UCSD-AML1 (cell line): ENCODE results near the gene PTPRN2.

Experiments
- DNase-seq: peaks from one replicate; lab custom pipeline; 2025; ENCODE audit not compliant: unreplicated experiment; lab: John Stamatoyannopoulos, UW

The PTPRN2 gene

DNA sequence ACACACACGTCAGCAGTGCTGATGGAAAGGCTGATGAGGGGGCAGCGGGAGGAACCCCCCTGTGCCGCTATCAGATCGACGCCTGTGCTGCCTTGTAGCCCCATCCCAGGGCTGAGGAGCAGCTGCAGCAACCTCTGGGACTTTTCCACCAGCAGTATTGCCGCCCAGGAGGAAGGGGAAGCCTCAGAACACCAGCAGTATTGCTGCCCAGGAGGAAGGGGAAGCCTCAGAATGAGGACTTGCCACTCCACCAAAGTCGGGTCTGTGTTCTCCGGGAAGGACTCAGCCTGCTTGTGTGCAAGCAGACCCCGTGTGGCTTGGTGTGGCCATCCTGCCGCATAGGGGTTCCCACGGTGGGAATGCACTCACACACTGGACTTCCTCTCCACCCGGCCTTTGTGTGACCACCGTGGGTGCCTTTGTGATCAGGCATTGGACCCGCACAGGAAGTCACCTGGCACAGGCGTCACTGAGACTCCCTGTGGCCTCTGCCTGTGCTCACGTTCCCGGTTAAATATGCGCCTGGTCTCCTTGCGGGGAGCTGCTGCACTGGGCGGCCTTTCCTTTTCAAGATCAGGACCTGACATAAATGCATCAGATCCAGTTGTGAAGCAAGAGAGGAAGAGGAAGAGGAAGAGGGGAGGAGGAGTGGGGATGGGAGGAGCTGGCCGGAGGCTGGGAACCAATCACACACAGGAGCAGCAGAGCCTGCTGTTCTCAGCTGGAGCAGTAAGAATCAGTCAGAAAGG is 1002.3 kb downstream of the PTPRN2 start:
- peak; percentile 57 for DNase-seq

DNA sequence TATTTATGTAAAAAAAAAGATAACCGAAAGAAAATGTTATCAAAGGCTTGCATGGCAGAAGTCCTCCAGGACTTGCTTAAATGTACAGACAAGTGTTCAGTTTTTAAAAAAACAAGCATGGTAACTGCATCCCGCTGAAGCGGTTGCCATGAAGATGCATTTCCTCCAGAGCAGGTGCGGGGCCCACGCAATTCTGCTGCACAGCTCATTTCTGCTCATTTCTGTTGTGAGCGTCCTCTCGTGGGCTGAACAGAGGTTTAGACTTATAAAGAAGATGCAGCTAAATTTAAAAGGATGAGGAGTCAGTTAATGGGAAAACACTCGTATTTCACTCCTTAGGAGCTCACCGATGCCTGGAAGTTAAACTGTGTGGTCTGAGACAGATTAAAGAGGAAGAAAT is 1003.2 kb downstream of the PTPRN2 start:
- DNase-seq: no peak

DNA sequence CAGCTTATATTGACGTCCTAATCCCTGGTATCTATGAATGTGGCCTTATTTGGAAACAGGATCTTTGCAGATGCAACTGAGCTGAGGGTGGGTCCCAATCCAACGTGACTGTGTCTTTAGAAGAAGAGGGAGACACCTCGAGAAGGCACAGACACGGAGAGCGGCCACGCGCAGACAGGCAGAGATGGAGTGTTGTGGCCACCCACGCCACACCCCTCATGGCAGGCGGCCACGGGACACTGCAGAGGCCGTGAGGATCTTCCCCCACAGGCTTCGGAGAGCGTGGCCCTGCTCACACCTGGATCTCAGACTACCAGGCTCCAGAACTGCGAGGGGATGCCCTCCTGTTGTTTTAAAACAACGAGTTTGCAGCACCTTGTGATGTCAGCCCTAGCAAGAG is 1005.9 kb downstream of the PTPRN2 start:
- DNase-seq: no peak

DNA sequence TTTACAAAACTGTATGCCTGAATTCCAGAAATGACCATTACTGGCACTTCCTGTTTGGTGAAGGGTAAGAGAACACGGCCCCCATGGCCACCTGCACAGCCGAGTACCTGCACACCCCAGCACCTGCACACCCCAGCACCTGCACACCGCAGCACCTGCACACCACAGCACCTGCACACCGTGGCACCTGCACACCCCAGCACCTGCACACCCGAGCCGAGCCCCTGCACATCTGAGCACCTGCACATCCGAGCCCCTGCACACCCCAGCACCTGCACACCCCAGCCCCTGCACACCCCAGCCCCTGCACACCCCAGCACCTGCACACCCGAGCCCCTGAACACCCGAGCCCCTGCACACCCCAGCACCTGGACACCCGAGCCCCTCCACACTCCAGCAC is 1007.3 kb downstream of the PTPRN2 start:
- no peak for DNase-seq

DNA sequence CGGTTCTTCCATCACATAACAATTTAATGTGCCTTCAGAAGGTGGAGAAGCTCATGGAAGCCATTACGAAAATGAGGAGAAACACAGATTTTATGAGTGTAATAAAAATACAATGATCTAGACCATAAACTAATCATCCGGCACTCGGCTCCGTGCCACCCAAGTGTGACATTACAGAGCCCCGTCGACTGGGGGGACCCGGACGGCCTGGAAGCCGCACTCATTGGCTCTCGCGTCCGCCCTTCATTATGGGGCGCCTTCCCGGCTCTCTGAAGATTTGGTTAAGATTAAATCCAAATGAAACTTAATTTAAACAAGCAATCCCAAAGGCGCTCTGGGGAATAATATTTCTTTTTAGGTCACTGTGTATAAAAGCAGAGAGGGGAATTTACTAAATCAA is 1008.2 kb downstream of the PTPRN2 start:
- DNase-seq: no peak

DNA sequence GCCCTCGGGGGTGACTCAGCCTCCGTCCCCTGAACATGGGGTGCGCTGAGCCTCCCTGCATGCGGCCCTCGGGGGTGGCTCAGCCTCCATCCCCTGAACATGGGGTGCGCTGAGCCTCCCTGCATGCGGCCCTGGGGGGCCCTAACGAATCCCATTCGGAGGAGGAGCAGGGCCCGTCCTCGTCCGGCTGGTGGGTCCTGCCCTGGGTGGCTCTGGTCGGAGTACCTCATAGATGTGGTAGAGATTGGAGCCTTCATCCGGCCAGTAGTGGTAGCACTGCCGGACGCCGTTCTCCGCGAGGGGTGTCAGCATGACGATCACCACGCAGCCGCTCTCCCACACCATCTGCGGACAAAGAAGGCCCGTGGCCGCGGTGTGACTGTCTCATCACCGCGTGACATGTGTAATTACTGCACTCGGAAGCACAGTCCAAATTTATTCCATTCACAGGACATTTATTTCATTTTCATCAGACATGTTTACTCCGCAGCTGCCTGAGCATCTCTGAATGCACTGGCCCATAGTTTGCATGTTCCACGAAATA is 1009.8 kb downstream of the PTPRN2 start:
- no peak for DNase-seq

DNA sequence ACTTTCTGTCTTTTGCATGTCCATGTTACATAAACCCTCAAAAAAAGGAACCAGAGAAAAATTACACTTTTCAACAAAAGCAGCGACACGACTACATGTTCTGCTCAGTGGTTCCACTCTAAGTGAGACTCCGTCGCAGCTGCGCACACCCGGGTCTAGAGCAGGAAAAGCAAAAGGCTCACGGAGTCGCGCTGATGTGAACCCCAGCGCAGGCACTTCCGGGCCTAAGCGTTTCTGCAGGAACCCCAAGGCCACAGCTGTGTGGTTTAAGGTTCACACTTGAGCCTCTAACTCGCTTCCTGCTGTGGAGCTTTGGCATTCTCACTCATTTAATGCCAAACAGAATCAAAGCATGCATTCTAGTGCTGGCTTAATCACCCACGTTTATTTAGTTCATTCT is 1010.6 kb downstream of the PTPRN2 start:
- peak; percentile 17 for DNase-seq

DNA sequence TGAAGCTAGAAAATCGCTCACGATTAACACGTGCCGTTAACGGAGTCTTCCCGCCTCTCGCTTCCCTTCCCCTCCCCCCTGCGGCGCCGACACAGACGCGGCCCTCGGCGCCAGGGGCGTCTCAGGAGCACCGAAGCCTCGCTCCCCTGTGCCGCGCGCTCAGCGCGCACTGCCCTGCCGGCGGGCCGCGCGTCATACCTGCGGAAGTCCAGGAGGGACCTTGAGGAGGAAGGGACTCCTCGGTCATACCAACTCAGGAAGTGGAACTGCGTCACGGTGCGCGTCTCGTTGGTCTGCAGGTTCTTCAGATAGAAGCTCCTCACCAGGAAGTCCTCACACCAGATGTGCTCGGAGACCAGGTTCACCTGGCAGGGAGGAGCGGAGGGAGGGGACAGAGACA is 1011.2 kb downstream of the PTPRN2 start:
- no peak for DNase-seq

DNA sequence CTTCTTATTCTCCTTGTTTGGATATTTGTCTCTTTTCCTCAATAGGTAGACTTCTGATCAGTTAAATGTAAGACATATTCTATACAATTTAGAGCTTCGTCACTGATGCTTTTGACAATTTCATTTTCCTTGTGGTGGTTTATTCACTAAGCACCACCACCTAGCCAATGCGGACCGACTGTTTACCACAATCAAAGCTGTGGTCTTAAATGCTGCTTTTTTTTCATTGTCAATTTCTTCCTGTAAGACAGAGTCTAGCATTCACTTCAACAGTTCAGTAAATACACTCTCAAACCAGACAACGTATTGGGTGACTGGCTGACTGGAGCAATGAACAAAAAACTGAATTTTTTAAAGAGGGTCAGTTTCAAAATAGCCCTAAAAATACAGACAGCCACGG is 1011.8 kb downstream of the PTPRN2 start:
- no peak for DNase-seq

DNA sequence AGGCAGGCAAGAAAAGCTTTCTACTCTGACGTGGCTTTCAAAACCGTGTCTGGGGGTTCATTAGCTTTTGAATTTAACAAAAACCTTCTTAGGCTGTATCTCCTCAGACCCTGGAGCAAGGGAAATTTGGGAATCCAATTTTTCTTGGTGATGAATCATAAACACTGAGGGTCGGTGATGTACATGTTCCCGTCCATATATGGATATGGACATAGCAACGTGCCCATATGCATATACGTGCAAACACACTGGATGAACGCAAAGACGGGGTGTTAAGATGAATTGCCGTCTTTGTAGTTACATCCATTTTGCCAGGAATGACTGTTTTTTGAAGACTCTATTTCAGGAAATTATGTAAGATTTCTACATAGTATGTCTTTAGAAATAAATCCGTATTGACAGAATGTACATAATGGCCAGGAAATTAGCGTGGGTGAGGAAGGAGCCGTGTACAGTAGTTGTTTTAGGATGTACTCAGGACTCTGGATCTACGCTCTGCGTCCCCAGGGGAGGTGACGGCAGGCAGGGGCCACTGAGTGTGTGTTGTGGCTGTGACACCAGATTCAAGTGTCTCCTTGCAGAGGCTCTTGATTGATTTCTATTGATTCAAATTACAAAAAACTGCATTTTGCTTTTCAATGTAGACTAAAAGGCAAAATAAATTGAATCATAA is 1012.6 kb downstream of the PTPRN2 start:
- no peak for DNase-seq

DNA sequence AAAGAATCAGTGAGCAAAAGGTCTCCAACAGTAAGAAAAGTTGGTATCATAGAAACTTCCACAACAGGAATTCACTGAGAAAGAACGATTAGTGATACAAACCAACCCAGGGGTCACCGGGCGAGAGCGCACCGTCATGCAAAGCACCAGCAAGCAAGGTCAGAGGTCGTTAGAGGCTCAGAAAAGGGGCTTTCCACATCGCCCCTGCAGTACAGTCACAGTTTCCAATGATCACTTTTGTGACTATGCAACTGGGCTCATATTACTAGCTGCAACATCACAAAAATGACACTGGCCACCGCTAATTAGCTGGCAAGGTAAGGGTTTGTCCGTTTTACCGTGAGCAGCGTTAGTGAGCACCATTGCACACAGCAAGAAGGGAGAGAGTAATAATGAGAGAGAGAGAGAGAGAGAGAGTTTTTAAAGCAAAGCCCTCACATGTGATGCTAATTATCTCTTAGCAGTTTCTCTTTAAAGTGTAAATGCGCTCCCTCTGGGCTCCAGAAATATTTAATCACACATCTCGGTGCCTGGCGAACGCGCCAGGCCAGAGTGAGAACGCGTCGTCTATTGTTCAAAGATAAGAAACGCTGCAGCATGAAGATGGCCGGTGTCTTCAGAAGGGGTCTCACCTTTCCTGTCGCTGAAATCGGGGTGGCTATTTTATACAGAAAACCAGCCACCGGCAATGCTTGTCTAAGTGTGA is 1013.4 kb downstream of the PTPRN2 start:
- no peak for DNase-seq

DNA sequence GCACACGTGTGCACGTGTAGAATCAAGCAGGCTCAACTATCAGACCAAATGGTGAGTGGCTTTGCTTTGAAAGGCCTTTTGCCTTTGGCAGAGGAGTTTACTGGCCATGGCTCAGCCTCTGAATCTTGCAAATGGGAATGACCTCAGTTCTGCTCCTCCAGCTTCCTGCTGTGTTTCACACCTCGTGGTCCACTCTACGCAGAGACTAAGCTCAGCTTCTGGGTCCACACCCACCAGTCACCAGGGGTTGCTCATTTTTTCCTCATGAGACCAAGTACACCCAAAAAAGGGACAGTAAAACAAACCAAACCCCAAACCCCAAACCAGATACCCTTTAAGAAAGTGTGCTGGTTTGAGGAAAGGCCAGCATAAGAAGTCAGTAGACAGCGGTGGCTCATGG is 1014.4 kb downstream of the PTPRN2 start:
- no peak for DNase-seq

DNA sequence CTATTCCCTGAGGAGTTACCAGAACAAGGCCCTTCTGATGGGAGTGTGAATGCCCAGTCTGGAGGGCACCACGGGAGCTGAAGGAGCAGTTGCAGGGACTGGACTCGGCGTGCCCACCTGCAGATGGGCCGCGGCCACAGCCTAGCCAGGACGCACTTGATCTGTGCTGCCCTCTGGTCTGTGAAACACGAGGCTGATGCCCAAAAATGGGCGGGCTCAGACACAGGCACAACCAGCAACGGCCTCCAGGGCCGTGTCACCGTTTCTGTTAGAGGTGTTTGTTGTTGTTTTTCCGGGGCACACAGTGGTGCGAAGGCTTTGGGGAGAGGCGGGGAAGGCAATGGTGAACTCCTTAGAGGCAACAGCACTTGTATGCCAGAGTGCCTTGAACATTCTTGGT is 1015.0 kb downstream of the PTPRN2 start:
- DNase-seq: no peak

DNA sequence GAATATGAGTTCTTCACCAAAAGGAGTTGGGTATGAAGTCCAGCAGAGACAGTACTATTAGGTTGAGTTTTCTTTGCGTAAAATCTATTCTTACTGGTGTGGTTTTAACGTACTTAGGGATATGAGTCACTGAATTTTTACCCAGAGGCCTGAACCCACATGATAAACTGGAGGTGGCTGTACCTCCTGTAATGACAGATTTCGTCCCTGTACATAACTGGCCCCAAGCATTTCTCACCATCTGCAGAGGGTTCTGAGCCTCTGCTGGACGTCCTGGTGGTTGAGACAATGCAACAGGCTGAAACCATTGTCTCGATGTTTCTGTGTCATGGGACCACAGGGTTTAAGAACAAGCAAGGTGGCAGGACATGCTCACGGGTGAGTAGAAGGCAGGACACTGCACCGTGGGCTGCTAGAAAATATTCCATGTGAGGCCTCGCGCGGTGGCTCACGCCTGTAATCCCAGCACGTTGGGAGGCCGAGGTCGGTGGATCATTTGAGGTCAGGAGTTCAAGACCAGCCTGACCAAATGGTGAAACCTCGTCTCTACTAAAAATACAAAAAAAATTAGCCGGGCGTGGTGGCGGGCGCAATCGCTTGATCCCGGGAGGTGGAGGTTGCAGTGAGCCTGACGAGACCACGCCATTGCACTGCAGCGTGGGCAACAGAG is 1017.0 kb downstream of the PTPRN2 start:
- no peak for DNase-seq

DNA sequence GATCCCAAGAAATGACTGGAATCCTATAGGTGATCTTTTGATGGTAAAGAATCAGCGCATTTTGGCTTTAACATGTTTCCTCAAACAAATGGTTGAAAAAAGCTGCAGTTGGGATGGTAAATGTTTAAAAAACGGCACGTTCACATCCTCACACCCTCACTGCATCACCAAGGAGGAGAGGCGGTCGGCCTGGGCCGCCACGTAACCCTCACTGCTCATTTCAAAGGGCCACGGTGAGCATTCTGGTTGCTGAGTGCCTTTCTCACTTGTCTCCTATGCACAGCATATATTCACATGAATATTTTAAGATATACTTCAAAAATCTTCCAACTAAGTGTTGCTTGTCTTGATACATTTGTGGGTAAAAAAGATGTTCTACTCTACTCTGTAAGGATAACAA is 1017.7 kb downstream of the PTPRN2 start:
- DNase-seq: no peak

DNA sequence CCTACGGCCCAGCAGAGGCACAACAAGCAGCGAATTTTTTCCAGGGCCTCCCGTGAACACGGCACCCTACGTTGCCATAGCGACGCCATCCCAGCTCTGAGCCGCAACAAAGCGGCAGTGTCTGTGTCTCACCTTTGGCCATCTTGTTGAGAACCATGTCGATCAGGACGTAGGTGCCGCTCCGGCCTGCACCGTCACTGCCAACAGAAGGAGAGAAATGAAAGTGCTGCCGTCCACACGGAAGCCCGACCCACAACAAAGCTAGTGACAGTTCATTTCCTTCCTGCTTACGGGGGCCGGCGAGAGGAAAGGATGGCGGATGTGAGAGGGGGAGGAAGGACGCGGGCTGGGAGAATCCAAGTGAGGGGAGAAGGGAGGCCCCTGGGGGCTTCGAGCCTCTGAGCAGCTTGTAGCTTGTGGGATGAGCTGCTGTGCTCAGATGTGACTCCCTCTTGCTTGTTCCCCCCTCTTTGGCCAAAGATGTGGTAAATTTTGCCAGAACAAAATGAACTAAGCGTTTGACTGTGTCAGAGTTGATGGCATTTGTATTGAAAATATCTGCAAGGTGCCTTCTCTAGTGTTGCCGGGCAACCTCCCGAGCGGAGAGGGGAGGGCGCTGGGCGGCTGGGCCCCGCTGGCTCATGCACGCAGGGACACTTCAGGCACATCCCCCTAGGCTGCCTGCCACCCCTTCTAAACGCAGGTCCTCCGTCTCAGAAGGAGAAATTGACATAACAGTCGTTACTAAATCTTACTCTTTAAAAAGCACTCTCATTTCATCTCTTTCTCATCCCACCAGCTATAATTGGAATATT is 1018.6 kb downstream of the PTPRN2 start:
- DNase-seq: peak; percentile 44

DNA sequence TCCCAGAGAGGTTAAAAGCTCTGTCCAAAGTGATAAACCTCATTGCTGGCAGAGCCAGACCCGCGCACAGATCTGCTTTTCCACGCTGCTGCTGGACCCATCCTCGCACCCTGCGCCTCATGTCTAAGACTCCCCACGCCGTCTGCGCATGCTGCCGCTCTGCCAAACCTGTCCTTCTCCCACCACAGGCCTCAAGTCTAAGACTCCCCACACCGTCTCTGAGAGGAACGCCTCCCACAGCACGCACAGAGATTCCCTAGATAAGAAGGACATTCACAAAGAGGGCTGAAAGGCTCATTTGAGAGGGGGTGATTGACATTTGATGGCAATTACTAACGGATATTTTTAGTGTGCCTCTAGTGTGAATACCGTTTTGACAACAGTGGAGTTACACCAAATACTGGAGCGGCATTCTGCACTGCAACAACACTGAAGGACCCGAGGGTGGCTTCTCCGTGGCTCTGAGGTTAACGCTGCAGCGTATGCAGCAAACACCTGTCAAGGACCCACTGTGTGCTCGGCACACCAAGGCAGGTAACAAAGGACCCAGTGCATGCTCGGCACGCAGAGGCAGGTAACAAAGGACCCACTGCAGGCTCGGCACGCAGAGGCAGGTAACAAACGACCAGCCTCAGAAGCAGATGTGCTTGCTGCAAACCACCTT is 1019.4 kb downstream of the PTPRN2 start:
- DNase-seq: no peak

DNA sequence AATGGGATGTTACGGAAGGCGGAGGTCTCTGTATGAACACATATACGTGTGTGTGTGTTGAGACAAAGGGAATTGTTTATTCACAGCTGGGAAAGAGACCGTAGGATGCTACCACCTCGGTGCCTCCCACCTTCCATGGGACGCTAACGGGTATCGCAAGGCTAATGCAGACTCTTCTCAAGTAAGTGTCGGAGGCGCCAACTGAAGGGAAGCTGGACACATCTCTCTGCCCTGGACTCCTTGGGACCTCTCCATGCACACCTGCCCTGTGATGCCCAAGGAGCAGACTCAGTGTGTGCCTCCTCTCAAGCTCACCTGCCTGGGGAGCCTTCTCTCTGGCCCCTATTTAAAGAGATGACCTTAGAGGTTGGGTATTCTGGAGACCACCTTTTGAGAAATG is 1020.0 kb downstream of the PTPRN2 start:
- no peak for DNase-seq

DNA sequence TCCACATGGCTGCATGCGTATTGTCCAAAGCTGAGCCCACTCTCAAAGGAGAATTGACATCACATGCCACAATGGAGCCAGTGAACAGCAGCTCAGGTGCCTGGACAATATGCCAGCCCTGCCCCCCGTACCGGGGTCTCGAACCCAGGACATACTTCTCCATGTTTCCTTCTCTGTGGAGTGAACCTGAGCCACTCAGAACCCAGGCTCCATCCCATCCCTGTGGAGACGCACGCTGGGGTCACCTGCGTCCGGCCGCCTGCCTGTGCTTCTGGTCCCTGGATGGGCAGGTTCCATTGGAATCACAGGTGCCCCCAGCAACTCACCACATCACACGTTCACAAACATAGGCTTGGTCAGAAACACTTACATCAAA is 1021.0 kb downstream of the PTPRN2 start:
- no peak for DNase-seq

DNA sequence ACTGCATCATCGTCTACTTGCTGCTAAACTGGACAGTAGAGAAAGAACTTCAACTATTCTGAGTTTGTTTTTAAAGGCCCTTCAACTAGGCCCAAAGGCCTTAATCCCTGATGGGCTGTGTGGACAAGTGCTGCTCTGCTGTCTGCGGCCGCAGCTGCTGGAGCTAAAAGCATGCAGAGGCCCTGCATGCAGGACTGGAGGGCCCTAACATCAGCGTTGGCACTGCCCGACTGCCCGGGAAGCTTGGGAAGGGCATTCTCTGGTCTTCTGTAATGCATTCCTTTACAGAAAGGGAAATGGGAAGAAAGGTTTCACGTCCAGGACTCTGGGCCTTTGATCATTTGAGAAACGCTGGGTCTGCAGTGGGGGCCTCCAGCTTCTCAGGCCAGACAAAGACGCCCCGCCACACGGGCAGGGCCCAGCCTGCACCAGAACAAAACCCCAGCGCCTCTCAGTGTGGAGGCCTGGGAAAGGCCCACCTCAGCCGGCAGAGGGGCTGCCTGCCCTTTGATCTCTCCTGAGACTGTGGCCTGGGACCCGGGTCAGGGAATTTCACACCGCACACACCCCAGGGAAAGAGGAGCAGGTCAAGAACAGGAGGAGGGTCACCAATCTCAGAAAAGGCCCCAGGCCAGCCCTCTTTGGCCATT is 1021.5 kb downstream of the PTPRN2 start:
- no peak for DNase-seq
